ENCODE data around the gene DEXI.

The DEXI gene

GRCh38 chr16:10987361-10988163 is 45.3 kb upstream of the DEXI start:
- Histone ChIP-seq H3K27me3 (no peaks in the 10 kb centered on the region), H3K36me3 (no peaks in the 10 kb centered on the region; the same call in 1 of the 2 replicates), H3K9me3 (no peaks in the 10 kb centered on the region), H3K4me3 (ENCODE audit: low read depth, low read length) (no peak overlapping the region), H3K4me1 (peaks cover 8% of the 10 kb centered on the region)
- TF ChIP-seq CTCF (IDR thresholded peaks at IDR 0.05; ENCODE audit: low read depth, low read length), result no peak
- DNase-seq, result no peak

- H3K36me3 ChIP-seq, result peaks cover 3% of the 10 kb centered on the region; the same call in 1 of the 2 replicates
These were observed 42.2 kb upstream of the DEXI start for GRCh38 chr16:10984509-10984908.

GRCh38 chr16:10983159-10983558 is 40.9 kb upstream of the DEXI start:
- H3K4me1 ChIP-seq, result no peaks in the 10 kb centered on the region; the same call in 1 of the 2 replicates
- H3K4me3 ChIP-seq (ENCODE audit: low read depth, low read length), result no peak overlapping the region
- no peaks in the 10 kb centered on the region for H3K9me3 ChIP-seq
- H3K27me3 ChIP-seq, result no peaks in the 10 kb centered on the region
- peak; percentile 16; the same call in 1 of the 2 replicates for TF ChIP-seq CTCF (IDR thresholded peaks at IDR 0.05; ENCODE audit: low read depth, low read length)
- H3K36me3 ChIP-seq, result peaks cover 3% of the 10 kb centered on the region
- DNase-seq, result no peak

More at GRCh38 chr16:10984509-10984908, 42.2 kb upstream of the DEXI start:
- H3K27me3 ChIP-seq, result no peaks in the 10 kb centered on the region
- H3K9me3 ChIP-seq, result no peaks in the 10 kb centered on the region
- no peak for TF ChIP-seq CTCF (IDR thresholded peaks at IDR 0.05; ENCODE audit: low read depth, low read length)
- no peaks in the 10 kb centered on the region; the same call in 1 of the 2 replicates for H3K4me1 ChIP-seq
- H3K4me3 ChIP-seq (ENCODE audit: low read depth, low read length), result no peak overlapping the region
- no peak for DNase-seq

GRCh38 chr16:10982465-10983150 is 40.3 kb upstream of the DEXI start:
- Histone ChIP-seq H3K27me3 (no peaks in the 10 kb centered on the region), H3K4me3 (ENCODE audit: low read depth, low read length) (no peak overlapping the region), H3K36me3 (peaks cover 3% of the 10 kb centered on the region), H3K9me3 (no peaks in the 10 kb centered on the region), H3K4me1 (no peaks in the 10 kb centered on the region; the same call in 1 of the 2 replicates)
- TF ChIP-seq CTCF (IDR thresholded peaks at IDR 0.05; ENCODE audit: low read depth, low read length), result no peak
- DNase-seq, result no peak

- Histone ChIP-seq H3K4me1 (peaks cover 3% of the 10 kb centered on the region), H3K36me3 (peaks cover 3% of the 10 kb centered on the region), H3K27me3 (no peaks in the 10 kb centered on the region), H3K9me3 (no peaks in the 10 kb centered on the region), H3K4me3 (ENCODE audit: low read depth, low read length) (no peak overlapping the region)
- peak; percentile 85 for TF ChIP-seq CTCF (IDR thresholded peaks at IDR 0.05; ENCODE audit: low read depth, low read length)
- peak; percentile 77 for DNase-seq
These were observed 39.5 kb upstream of the DEXI start for GRCh38 chr16:10981697-10982216.
